ENCODE results near the gene ZFYVE9.
A peak's percentile ranks its signal among the peaks of the same experiment; 100 is the strongest.
"Not testable (repeated sequence)": the region's sequence is repeated elsewhere in the genome, so short reads cannot be mapped to it uniquely, and the experiment has no call there.

ZFYVE9 gene

GRCh38 chr1:52141513-52142219 is at the start of gene ZFYVE9:
ZFYVE9 (plus strand) TSS chr1:52142089; CDS start chr1:52233207, 91,118 bp downstream.
- DNase-seq (ENCODE audit: low spot score): peak; percentile 91

- DNase-seq (ENCODE audit: low spot score): not testable (repeated sequence)
Observed at GRCh38 chr1:52094300-52094699, 47.6 kb upstream of the ZFYVE9 start.

- DNase-seq (ENCODE audit: low spot score): no peak
Observed at GRCh38 chr1:52096216-52096615, 45.7 kb upstream of the ZFYVE9 start.

- DNase-seq (ENCODE audit: low spot score): no peak
Observed at GRCh38 chr1:52098139-52098871, 43.6 kb upstream of the ZFYVE9 start.

- no peak for DNase-seq (ENCODE audit: low spot score)
Observed at GRCh38 chr1:52102336-52103013, 39.4 kb upstream of the ZFYVE9 start.

- no peak for DNase-seq (ENCODE audit: low spot score)
Observed at GRCh38 chr1:52111492-52111891, 30.4 kb upstream of the ZFYVE9 start.

GRCh38 chr1:52112489-52112888 is 29.4 kb upstream of the ZFYVE9 start:
- DNase-seq (ENCODE audit: low spot score): no peak

GRCh38 chr1:52119301-52120079 is 22.4 kb upstream of the ZFYVE9 start:
- DNase-seq (ENCODE audit: low spot score): no peak

GRCh38 chr1:52122384-52122783 is 19.5 kb upstream of the ZFYVE9 start:
- DNase-seq (ENCODE audit: low spot score): no peak

GRCh38 chr1:52123622-52124021 is 18.3 kb upstream of the ZFYVE9 start:
- no peak for DNase-seq (ENCODE audit: low spot score)

GRCh38 chr1:52125736-52126359 is 16.0 kb upstream of the ZFYVE9 start:
- DNase-seq (ENCODE audit: low spot score): no peak

- peak; percentile 55 for DNase-seq (ENCODE audit: low spot score)
Observed at GRCh38 chr1:52127181-52128180, 14.4 kb upstream of the ZFYVE9 start.

- DNase-seq (ENCODE audit: low spot score): no peak
Observed at GRCh38 chr1:52139817-52140540, 1.9 kb upstream of the ZFYVE9 start.

- DNase-seq (ENCODE audit: low spot score): no peak
Observed at GRCh38 chr1:52140633-52141512, 1.0 kb upstream of the ZFYVE9 start.

GRCh38 chr1:52142220-52143183 is 613 bp downstream of the ZFYVE9 start:
- DNase-seq (ENCODE audit: low spot score): peak; percentile 73

GRCh38 chr1:52145137-52145536 is 3.2 kb downstream of the ZFYVE9 start:
- DNase-seq (ENCODE audit: low spot score): no peak

- not testable (repeated sequence) for DNase-seq (ENCODE audit: low spot score)
Observed at GRCh38 chr1:52150445-52150844, 8.6 kb downstream of the ZFYVE9 start.

Data from D341Med (cell line).